HG03039 (cell line): Measurements from ENCODE around the gene TEX14.

Experiments used
- ATAC-seq: cut with Tn5 transposase; IDR thresholded peaks from one replicate; pipeline ENCODE4 v1.9.1; 2021; ENCODE audit warnings: mild to moderate bottlenecking, moderate library complexity; ENCODE audit not compliant: unreplicated experiment

The TEX14 gene

DNA sequence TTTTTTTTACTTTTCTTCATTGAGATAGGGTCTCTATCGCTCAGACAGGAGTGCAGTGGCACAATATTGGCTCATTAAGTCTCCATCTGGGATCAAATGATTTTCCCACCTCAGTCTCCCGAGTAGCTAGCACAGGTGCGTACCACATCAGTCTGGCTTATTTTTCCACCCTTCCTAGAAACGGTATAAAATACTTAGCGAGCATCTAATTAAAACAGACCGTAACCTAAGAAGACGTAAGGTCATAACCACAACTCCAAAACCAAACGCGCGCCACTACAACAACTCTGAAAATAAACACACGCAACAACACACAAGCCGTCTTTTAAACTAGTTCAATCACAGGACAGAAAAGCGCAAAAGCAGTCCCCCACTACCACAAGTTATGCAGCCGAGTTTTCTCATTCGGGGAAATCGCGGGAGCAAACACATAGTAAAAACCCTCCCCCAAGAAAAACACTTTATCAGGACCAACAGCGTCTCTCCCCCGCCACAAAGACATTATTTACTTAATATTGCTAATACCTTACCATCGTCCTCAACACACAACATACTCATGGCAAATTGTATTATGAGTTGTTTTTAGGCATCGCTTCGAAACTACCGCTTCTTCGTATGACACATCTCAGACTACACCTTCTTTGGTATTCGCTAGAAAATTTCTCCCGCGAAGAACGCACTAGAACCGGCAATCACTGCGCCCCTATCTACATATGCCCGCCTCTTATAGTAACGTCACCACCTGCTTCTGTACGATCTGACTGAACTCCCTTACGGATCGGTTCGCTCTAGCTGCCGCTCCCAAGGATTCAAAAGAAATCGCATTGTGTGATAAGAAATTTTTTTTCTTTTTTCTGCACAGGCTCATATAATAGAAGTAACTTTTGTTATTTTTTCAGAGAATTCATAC lies 32.8 kb downstream of the TEX14 start:
- ATAC-seq = peak; percentile 47

DNA sequence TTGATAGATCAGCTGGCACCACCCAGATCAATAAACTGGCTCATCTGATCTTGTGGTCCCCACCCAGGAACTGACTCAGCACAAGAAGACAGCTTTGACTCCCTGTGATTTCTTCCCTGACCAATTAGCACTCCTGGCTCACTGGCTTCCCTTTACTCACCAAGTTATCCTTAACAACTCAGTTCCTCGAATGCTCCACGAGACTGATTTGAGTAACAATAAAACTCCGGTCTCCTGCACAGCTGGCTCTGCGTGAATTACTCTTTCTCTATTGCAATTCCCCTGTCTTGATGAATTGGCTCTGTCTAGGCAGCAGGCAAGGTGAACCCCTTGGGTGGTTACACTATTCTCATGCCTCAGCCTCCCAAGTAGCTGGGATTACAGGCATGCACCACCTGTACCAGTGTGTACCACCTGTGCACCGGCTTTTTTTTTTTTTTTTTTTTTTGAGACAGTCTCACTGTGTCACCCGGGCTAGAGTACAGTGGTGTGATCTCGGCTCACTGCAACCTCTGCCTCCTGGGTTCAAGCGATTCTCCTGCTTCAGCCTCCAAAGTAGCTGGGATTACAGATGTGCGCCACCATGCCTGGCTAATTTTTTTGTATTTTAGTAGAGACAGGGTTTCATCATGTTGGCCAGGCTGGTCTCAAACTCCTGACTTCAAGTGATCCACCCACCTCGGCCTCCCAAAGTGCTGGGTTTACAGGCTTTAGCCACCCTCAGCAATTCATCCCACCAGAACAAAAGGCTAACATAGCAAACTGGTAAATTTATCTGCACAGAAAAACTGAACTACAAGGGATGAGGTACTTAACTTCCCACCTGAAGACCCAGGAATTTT lies 33.7 kb downstream of the TEX14 start:
- ATAC-seq = peak; percentile 18

DNA sequence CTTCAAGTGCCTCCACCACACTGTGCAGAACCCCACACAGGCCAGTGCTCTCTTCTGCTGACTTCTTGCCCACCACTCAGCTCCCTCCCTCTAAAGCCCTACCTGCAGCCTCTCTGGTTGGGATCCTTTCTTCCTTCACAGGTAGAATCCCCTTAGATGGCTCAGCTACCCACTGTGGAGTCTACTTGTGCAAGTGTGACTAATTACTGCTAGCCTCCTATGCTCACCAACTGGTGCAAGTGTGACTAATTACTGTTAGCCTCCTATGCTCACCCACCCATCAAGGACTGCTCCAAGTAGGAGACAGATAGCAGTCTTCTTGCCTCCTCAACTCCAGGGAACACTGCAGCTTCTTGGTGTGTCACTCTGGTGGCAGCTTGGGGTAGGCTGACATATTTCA lies 43.6 kb downstream of the TEX14 start:
- no peak for ATAC-seq

DNA sequence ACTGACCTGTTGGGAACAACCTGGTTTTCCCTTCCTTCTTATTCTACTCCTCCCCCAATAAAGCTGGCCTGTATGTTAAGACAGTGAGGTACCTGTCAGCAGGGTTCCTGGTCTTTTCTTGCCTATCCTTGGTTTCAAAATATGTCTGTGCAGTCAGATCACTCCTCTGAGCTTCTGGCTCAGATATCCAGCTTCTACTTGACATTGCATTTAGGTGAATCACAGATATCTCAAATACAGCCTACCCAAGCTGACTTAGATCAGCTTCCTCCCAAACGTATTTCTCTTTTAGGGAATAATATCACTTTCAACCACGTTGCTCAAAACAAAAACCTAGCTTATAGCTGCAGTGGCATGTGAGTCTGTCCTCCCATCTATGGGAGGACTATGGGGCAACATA lies 48.7 kb downstream of the TEX14 start:
- no peak for ATAC-seq

DNA sequence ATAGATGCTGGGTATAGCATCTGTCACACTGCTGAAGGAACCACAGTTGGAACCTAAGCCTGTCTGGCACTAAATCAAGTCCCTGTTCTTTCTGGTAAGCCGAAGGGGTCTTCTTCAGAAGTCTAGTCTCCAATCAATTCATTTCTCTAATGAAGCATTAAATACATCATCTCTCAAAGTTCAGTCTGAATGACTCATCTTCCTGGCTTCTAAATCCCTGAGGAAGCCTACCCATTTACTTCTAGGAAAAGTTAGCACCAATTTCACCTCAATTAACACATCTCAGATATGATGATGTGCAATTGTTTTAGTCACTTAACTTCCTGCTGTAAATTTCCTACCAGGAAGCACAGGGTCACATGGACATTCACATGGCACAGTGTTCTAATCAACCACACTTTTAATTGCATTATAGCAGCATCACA lies 49.9 kb downstream of the TEX14 start:
- ATAC-seq = no peak

DNA sequence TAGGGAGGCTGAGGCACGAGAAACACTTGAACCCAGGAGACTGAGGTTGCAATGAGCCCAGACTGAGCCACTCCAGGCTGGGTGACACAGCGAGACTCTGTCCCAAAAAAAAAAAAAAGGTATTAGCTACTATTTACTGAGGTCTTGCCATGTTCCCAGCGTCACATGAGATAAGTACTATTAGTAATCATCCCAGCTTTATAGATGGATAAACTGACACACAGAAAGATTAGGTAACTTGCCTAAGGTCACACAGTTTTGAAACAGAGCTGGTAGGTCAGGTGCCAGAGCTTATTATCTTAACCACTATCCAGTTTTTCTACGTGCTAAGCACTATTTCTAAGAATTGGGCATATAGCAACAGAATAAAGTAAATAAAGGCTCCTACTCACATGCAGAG lies 51.6 kb downstream of the TEX14 start:
- no peak for ATAC-seq

DNA sequence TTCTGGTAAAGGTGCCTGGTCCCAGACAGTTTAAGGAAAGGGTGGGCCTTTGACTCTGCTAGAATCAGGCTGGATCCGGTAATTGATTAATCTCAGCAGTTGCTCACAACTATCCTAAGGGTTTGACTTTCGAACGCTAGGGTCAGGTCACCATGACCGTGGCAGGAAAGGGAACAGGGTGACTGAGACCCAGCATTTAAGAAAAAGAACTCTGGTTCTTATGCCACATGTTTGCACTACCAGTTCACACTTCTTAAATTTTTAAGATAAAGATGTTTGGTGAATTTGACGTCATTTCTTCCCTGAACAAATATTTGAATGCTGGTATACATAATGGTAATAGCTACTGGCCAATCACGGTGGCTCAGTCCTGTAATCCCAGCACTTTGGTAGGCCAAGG lies 52.2 kb downstream of the TEX14 start:
- ATAC-seq = no peak

DNA sequence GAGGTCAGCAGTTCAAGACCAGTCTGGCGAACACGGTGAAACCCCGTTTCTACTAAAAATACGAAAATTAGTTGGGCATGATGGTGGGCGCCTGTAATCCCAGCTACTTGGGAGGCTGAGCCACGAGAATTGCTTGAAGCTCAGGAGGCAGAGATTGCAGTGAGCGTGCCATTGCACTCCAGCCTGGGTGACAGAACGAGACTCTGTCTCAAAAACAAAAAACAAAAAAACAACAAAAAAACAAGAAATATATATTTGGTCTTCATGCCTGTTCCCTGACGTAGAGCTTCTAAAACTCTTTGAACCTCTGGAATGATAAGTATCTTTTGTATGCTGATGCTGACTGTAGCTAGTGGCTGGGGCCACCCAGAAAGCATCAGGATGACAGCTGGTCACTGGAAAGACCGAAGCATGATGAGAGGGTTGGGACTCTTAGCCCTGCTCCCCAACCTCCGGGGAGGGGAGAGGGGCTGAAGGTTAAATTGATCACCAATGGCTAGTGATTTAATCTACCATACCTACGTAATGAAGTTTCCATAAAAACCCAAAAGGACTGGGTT lies 54.8 kb downstream of the TEX14 start:
- ATAC-seq = no peak

DNA sequence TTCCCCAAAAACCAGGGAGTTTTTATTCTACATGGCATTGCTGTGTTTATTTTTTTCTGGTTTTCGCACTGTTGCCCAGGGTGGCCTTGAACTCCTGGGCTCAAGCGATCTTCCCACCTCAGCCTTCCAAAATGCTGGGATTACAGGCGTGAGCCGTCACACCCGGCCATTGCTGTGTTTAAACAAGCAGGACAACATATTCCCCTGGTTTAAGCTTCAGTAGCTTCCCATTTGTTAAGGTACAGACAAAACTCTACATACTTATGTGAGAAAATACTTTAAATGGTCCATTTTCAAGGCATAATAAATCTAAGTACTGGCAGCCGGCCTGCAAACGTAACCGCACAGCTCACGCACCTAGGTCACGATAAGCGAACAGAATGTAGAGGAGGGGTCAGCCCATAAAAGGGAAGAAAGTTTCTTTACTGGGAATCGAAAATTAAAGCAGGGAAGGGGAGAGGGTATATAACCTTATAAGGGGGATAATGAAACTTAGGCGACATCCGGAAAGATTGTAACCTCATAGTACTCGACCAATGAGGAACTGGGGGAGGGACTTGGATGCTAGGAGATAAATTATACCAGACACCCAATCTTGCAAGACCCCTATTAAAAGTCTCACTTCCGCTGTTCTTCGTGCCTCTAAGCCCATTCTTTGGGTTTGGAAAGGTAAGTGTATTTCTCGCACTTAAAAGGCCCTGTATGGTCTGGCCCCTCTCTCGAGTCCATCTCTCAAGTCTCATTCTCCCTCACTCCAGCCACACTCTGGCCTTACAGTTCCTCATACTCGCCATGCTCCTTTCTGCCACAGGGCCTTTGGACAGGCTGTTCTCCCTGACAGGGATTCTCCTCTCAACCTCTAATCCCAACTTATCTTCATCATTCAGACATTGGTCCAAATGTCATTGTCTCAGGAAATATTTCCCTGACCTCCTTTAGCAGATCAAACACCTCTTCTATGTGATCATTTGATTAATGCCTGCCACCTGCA lies 59.2 kb downstream of the TEX14 start:
- ATAC-seq = no peak

DNA sequence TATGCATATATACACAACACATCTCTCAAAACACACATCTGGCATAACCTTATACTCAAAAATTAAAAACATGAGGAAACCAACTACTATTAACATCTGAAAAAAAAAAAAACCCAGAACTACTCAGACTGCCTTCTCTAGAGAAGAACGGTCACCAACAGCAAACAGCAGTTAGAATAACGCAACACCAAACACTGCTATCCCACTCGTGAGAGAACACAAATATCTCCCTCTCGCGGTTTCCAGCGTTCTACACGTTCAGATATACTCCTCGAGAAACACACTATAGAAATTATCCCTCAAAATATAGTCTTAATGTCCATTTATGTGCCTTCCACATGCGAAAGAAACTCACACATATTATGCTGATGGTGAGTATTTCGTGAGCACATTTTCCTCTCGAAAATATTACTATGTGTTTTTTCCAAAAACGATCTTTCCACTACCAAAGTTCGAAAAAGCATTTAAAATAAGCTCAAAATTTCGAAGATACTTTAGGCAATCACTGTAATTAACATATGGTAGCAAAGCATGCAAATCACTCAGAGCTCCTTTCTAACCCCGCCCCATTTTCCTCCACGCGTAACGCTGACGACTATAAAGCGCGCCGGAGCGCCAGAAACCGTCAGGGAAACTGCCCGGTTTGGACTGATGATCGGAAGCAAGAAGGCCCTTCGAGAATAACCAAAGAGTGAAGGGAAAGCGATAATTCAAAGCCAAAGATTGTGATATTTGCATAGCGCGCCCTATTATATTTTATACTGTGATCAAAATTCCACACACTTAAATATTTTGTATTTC lies 60.1 kb downstream of the TEX14 start:
- ATAC-seq = peak; percentile 72

DNA sequence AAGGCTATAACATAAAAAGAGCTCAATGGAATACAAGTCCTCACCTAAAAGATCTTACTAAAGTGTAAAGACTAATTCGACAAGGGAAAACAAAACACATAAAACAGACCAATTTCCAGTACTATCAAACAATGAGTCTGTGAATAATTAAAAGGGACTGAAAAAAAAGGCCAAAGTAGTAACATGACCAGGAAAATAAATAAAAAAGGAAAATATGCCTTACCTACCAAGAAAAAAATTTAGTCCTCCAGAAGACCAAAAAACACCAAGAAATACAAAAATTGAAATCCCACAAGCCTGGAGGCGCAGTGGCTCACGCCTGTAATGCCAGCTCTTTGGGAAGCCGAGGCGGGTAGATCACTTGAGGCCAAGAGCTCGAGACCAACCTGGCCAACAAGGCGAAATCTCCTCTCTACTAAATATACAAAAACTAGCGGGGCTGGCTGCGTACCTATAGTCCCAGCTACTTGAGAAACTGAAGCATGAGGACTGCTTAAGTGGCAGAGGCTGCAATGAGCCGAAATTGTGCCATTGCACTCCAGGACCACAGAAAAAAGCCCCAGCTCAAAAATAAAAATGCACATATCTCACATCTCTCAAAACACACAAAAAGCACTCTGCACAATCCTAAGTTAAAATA lies 60.8 kb downstream of the TEX14 start:
- no peak for ATAC-seq

DNA sequence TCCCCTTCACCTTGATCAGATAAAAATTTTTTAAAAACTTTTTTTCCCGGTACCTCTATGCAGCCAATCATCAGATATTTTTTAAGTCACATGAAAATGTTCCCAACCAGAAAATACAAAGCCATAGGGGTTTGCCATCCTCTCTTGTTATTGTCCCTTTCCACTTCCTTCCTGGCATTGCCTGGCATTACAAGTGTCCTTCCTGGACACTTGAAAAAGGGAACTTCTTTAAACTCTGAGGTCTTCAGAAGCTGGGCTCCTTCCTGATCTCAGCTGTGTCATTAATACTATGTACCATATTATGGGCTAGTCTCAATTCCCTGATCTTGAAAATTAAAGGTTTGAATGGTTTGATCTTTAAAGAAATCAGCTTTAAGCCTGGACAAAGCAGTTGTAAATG lies 64.9 kb downstream of the TEX14 start:
- no peak for ATAC-seq

DNA sequence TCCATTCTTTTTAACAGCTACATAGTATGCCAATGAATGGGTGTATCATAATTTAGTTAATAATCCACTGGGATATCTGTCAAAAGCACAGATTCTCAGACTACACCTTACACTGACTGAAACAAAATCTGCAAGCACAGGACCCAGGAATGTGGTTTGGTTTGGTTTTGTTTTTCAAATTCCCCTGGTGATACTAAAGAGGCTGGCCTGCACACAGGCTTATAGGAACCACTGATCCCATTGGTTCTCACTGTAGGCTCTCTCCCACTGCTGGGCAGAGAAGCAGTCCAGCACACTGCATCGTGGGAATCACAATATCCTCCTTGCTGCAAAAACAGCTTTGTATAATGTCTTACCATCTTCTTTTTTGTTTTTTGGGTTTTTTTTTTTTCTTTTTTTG lies 67.1 kb downstream of the TEX14 start:
- no peak for ATAC-seq

DNA sequence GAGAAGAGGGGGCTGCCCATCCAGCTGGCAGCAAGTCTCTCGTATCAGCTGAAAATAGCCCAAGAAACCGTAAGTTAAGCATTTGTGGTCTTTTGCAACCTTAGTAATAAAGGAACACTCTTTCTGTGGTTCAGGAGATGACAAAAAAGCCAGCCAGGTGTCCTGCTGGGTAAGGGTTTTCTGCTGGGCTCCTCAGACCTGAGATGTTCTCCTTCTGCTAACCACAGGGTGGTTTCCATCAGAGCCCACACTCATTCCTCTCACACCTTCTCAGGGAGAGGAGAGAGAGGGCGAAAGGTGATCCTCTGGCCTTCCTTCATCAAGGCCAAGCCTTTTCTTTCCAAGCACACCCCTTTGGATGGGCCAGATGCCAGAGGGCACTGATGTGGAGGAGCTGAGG lies 70.7 kb downstream of the TEX14 start:
- peak; percentile 55 for ATAC-seq

DNA sequence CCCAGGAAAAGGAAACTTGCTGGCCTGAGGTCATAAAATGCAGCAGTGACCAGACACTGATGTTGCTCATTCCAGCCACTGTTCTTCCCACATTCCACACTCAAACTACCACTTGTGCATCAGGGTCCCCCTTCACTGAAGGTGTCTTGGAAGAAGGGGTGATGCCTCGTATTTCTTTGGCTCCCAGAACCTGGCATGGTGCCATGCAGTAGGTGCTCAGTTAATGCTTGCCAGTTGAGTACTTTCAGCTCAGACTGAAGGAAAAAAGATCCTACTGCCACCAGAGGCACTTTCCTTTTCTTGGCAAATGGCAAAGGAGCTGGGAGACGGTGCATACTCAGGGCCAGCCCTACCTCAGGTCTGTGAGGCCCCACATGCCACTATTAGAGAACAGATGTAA lies 73.5 kb downstream of the TEX14 start:
- ATAC-seq = no peak

DNA sequence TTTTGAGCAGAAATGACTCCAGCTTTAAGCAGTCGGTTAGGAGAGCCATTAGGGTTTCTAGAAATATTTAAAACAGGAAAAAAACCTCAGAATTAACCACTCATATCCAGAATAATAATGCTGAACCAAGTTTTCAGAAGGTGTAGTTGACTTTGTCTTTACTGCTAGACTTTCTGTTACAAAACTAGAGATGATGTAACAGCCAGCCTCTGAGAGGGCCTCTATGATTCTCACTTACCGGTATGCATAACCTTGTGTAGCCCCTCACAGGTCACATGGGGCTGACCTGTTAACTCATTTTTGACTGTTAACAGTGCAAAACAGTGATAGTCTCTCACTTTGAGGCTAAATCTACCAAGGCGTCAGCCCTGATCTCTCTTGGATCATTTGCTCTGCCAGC lies 74.3 kb downstream of the TEX14 start:
- no peak for ATAC-seq

DNA sequence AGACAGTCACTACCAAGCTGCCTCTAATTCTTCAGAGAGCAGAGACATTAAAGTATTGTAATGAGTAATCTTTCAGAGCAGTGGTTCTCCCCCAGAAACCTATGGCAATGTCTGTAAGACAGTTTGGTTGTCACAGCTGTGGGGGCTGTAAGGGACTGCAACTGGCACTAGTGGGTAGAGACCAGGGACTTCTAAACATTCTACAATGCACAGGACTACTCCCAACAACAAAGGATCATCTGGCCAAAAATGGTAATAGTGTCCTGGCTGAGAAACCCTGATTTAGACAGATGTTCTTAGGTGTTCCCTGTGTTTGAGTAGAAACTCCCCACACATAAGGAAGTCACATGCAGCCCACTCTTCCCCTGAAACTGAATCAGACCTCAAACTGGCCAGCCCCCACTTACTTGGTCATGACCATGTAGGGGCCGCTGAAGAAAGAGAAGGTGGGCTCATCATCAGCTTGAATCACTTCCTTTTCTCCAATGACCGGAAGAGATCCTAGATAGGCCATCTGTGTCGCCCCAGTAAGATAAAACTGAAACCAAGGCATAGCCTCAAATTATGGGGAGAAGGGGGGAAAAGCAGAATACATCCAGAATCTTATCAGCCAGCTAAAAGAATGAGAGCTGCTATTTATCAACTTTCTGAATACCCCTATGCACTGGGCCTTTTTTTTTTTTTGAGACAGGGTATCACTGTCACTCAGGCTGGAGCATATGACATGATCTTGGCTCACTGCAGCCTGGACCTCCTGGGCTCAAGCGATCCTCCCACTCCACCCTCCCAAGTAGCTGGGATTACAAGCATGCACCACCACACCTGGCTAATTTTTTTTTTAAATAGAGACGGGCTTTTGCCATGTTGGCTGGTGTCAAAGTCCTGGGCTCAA lies 75.8 kb downstream of the TEX14 start:
- ATAC-seq = no peak

DNA sequence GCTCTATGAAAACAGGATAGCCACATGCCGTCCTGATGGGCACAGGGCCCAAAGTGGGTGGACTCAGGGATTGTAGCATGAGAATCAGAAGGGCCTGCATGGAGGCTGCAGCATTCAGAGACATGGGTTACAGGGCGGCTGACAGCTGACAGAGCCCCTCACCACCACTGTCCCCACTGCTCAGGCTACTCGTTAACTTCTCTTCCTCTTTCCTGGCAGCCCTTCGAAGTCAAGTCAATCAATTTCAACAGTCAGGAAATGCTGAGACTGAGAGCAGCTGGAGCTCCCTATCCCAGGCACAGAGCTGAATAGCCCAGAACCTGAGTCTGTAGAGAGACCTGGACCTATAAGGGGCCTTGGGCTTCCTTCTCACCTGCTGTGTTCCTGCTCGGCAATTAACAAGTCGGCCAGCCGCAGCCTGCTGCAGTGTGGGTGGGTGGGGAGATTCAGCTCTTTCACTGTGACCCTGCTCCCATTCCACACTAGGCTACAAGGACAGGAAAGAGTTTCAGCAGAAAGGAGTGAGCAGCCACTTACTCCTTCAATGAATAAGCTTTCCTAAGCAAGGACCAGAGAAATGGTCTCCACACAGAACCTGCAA lies 76.9 kb downstream of the TEX14 start:
- no peak for ATAC-seq
